OCI-LY1 (cell line): ENCODE results near the gene FAM193B.
A peak's percentile ranks its signal among the peaks of the same experiment; 100 is the strongest.

Experiments
- H2AFZ ChIP-seq: fragments of 200-600 bp; sonication (generic), shearing (Covaris generic); 2 replicates; pipeline ENCODE4 v1.6.0; 2014; ENCODE audit warnings: antibody characterized with exemption, mild to moderate bottlenecking, low read length
- H3F3A ChIP-seq: fragments of 200-600 bp; sonication (generic), shearing (Covaris generic); 2 replicates; pipeline ENCODE4 v1.6.0; 2014; ENCODE audit warnings: mild to moderate bottlenecking, antibody characterized with exemption, low read length, moderate library complexity; ENCODE audit not compliant: insufficient read depth
- H3K27ac ChIP-seq: fragments of 200-600 bp; sonication (generic); 2 replicates; pipeline ENCODE4 v1.5.1; 2014; ENCODE audit warnings: low read length, mixed run types, mild to moderate bottlenecking, low read depth; ENCODE audit not compliant: poor library complexity, severe bottlenecking
- H3K27me3 ChIP-seq: fragments of 200-600 bp; sonication (generic); 2 replicates; pipeline ENCODE4 v1.6.0; 2014; ENCODE audit warnings: antibody characterized with exemption, mild to moderate bottlenecking, low read length, moderate library complexity; ENCODE audit not compliant: insufficient read depth
- H3K36me3 ChIP-seq: fragments of 200-600 bp; sonication (generic); 2 replicates; pipeline ENCODE4 v1.6.1; 2014; ENCODE audit warnings: mild to moderate bottlenecking, antibody characterized with exemption, low read length, moderate library complexity, mixed read lengths; ENCODE audit not compliant: insufficient read depth
- H3K4me1 ChIP-seq: fragments of 200-600 bp; sonication (generic); 2 replicates; pipeline ENCODE4 v1.5.1; 2014; ENCODE audit warnings: mild to moderate bottlenecking, low read length, moderate library complexity; ENCODE audit not compliant: insufficient read depth, severe bottlenecking
- H3K4me2 ChIP-seq: fragments of 200-600 bp; sonication (generic), shearing (Covaris generic); 2 replicates; pipeline ENCODE4 v1.6.1; 2014; ENCODE audit warnings: low read length
- H3K4me3 ChIP-seq: fragments of 200-600 bp; sonication (generic); 2 replicates; pipeline ENCODE4 v1.5.1; 2014; ENCODE audit warnings: low read length, low read depth, mild to moderate bottlenecking, mixed read lengths; ENCODE audit not compliant: poor library complexity, severe bottlenecking
- H3K79me2 ChIP-seq: fragments of 200-600 bp; shearing (Covaris generic); 2 replicates; pipeline ENCODE4 v1.6.1; 2016; ENCODE audit warnings: mixed run types, low read length, mixed read lengths; ENCODE audit not compliant: insufficient read depth
- H3K9ac ChIP-seq: fragments of 200-600 bp; sonication (generic), shearing (Covaris generic); 2 replicates; pipeline ENCODE4 v1.6.1; 2014; ENCODE audit warnings: mild to moderate bottlenecking, low read length, mixed read lengths
- H3K9me2 ChIP-seq: fragments of 200-600 bp; sonication (generic), shearing (Covaris generic); 2 replicates; pipeline ENCODE4 v1.6.1; 2014; ENCODE audit warnings: low read depth, mild to moderate bottlenecking, low read length, mixed read lengths
- H3K9me3 ChIP-seq: fragments of 200-600 bp; shearing (Covaris generic); 2 replicates; pipeline ENCODE4 v1.6.1; 2014; ENCODE audit warnings: low read length, mixed read lengths
- H4K20me1 ChIP-seq: fragments of 200-600 bp; sonication (generic), shearing (Covaris generic); 2 replicates; pipeline ENCODE4 v1.6.0; 2016; ENCODE audit warnings: mild to moderate bottlenecking, low read length; ENCODE audit not compliant: insufficient read depth
- CTCF ChIP-seq: fragments of 200-600 bp; sonication (generic), shearing (Covaris generic); IDR thresholded peaks from 2 replicates; pipeline ENCODE4 v1.5.1; 2017; ENCODE audit warnings: mild to moderate bottlenecking, antibody characterized with exemption, low read length, moderate library complexity, mixed read lengths
- EZH2 ChIP-seq: fragments of 200-600 bp; sonication (generic), shearing (Covaris generic); IDR thresholded peaks from 2 replicates; pipeline ENCODE4 v1.8.0; 2017; ENCODE audit warnings: borderline replicate concordance, mixed run types, mild to moderate bottlenecking, antibody characterized with exemption, low read length, moderate library complexity, mixed read lengths

The FAM193B gene

GRCh38 chr5:177510567-177511053 is 43.8 kb downstream of the FAM193B start:
- Histone ChIP-seq H3K9me3 (no peaks in the 10 kb centered on the region), H3K9ac (peak overlapping the region; percentile 98), H3K9me2 (no peaks in the 10 kb centered on the region), H3K4me3 (peak overlapping the region; percentile 78), H3K27me3 (no peaks in the 10 kb centered on the region), H3K27ac (peak overlapping the region; percentile 99), H2AFZ (no peak overlapping the region), H3K36me3 (peaks cover 65% of the 10 kb centered on the region), H4K20me1 (no peaks in the 10 kb centered on the region), H3F3A (no peaks in the 10 kb centered on the region), H3K4me2 (peak overlapping the region; percentile 94), H3K4me1 (peaks cover 66% of the 10 kb centered on the region), H3K79me2 (no peaks in the 10 kb centered on the region)
- TF ChIP-seq CTCF = no peak
- no peak for TF ChIP-seq EZH2

- peak overlapping the region; percentile 99 for H3K27ac ChIP-seq
- H3K27me3 ChIP-seq = no peaks in the 10 kb centered on the region
- H3K9ac ChIP-seq = peak overlapping the region; percentile 98
- peaks cover 62% of the 10 kb centered on the region for H3K4me1 ChIP-seq
- H3K79me2 ChIP-seq = no peaks in the 10 kb centered on the region
- no peaks in the 10 kb centered on the region for H4K20me1 ChIP-seq
- H3F3A ChIP-seq = no peaks in the 10 kb centered on the region
- peak overlapping the region; percentile 78 for H3K4me3 ChIP-seq
- no peaks in the 10 kb centered on the region for H3K9me3 ChIP-seq
- no peak overlapping the region for H2AFZ ChIP-seq
- peaks cover 64% of the 10 kb centered on the region for H3K36me3 ChIP-seq
- H3K4me2 ChIP-seq = peak overlapping the region; percentile 94
- H3K9me2 ChIP-seq = no peaks in the 10 kb centered on the region
- peak; percentile 56 for TF ChIP-seq CTCF
- TF ChIP-seq EZH2 = no peak
Observed at GRCh38 chr5:177509991-177510566, 44.3 kb downstream of the FAM193B start.

- Histone ChIP-seq H3K27me3 (no peaks in the 10 kb centered on the region), H3K79me2 (no peaks in the 10 kb centered on the region), H3K9me3 (no peaks in the 10 kb centered on the region), H4K20me1 (no peaks in the 10 kb centered on the region), H2AFZ (no peak within 1 kb of the TSS), H3K36me3 (peaks cover 64% of the 10 kb centered on the region), H3K4me2 (peak within 1 kb of the TSS; percentile 94), H3K4me1 (peaks cover 62% of the 10 kb centered on the region), H3K9me2 (no peaks in the 10 kb centered on the region), H3K9ac (peak within 1 kb of the TSS; percentile 98), H3K4me3 (peak within 1 kb of the TSS; percentile 78), H3F3A (no peaks in the 10 kb centered on the region), H3K27ac (peak within 1 kb of the TSS; percentile 99)
- peak; percentile 8; the same call in 1 of the 2 replicates for TF ChIP-seq CTCF
- no peak for TF ChIP-seq EZH2
Observed at GRCh38 chr5:177509381-177509951, 44.9 kb downstream of the FAM193B start, which contains the start of gene DOK3. TSS of gene DOK3 (minus strand) at chr5:177509826. CDS start at chr5:177509540, 286 bp downstream.
